GM10266 (cell line): Measurements from ENCODE around the gene ATIC.

Experiments
- DNase-seq: peaks from one replicate; pipeline ENCODE4 v3.0.0; 2012; ENCODE audit errors: extremely low spot score
- CTCF ChIP-seq: IDR thresholded peaks from 2 replicates; pipeline ENCODE4 v1.5.1; 2012; ENCODE audit warnings: mild to moderate bottlenecking, low read depth; ENCODE audit not compliant: control insufficient read depth, insufficient read depth; ENCODE audit errors: missing control alignments

Gene ATIC

GRCh38 chr2:215392164-215392563 is 80.3 kb downstream of the ATIC start:
- no peak for DNase-seq
- TF ChIP-seq CTCF, result no peak

- no peak for DNase-seq
- no peak for TF ChIP-seq CTCF
Observed at GRCh38 chr2:215392687-215393270, 80.9 kb downstream of the ATIC start.

GRCh38 chr2:215394102-215394805 is 82.4 kb downstream of the ATIC start:
- DNase-seq, result no peak
- TF ChIP-seq CTCF, result no peak

- TF ChIP-seq CTCF, result no peak
Observed at GRCh38 chr2:215395687-215396460, 84.0 kb downstream of the ATIC start.

GRCh38 chr2:215396595-215397313 is 84.9 kb downstream of the ATIC start:
- no peak for DNase-seq
- no peak for TF ChIP-seq CTCF

More at GRCh38 chr2:215395687-215396460, 84.0 kb downstream of the ATIC start:
- DNase-seq, result no peak

- TF ChIP-seq CTCF, result no peak
Observed at GRCh38 chr2:215397632-215398341, 85.9 kb downstream of the ATIC start.

More at GRCh38 chr2:215397632-215398341, 85.9 kb downstream of the ATIC start:
- no peak for DNase-seq
